Limb (tissue), 2 donors: Measurements from ENCODE around the gene GPS1.
"Not testable (repeated sequence)": the region's sequence is repeated elsewhere in the genome, so short reads cannot be mapped to it uniquely, and the experiment has no call there.

Experiments
- DNase-seq, 2 donors: peaks; one replicate each; pipeline ENCODE4 v3.0.0-alpha.2; 2016; ENCODE audit errors: extremely low spot score in 2 of 2

GPS1 gene

DNA sequence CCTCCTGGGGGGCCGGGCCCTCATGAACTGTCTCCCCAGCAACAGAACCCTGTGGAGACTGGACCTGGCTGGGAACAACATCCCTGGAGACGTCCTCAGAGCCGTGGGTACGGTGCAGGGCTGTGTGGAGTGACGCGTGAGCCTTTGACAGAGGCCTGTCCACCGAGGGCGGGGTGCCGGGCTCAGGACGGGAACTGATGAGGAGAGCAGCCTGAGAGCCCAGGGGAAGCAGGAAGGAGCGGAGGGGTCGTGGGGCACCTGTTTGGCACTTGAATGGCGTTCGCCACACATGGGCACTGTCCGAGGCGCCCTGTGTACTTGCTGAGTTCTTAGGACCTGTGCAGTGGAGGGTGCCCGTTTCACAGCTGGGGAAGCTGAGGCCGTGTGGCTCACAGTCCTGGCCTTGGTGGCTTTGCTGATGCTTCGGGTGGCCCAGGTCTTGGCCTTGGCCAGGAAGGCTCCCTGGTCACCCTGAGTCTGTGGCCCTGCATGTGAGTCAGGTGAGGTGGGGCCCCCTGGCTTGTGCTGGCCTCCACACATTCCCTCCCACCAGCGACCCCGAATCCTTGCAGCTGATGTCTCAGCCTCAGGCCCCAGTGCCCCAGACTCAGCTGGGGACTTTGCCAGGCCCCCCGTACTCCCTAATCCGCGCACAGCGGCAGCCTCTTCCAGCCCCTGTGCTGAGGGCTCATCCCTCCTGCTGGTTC, 26.1 kb upstream of the GPS1 start:
- DNase-seq, result no peak

DNA sequence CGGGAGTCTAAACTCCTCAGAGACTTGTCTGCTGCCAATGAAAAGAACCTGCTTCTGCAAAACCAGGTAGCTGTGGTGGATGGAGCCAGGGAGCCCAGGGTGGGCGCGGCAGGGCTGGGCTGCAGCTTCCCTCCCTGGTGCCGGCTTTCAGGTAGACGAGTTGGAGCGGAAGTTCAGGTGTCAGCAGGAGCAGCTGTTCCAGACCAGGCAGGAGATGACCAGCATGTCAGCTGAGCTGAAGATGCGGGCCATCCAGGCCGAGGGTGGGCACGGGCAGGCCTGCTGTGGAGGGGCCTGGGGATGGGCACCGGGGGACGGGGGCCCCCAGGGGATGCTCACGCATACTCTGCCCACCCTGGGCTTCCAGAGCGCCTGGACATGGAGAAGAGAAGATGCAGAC, 23.5 kb upstream of the GPS1 start:
- DNase-seq, result no peak

DNA sequence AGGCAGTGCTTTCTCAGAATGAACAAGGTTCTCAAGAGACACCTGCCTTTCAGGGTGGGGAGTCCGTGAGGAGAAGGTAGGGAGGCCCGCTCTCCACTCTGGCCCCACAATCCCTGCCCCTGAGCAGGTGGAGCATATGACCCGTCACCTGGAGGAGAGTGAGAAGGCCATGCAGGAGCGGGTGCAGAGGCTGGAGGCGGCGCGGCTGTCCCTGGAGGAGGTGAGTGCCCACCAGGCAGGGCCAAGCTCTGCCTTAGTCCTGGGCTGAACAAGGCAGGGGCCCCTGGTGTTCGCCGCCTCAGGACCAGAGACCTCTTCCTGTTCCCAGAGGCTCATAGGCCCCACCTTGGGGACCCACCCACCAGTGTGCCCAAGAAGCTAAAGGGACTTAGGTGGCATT, 22.7 kb upstream of the GPS1 start:
- DNase-seq, result no peak

DNA sequence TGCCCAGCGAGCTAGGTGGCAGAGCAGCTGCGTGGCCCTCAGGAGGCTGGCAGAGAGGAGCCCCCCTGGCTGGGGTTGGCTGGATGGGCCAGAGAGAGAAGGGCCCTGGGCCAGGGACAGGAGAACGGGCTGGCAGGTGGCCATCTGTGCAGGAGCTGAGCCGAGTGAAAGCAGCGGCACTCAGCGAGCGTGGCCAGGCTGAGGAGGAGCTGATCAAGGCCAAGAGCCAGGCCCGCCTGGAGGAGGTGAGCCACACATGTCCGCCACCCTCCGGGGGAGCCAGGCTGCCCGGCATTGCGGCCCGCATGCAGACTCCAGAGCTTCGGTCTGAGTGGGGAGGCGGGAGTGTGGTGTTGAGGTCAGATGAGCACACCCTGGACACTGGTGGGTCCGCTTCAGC, 22.3 kb upstream of the GPS1 start:
- no peak for DNase-seq

DNA sequence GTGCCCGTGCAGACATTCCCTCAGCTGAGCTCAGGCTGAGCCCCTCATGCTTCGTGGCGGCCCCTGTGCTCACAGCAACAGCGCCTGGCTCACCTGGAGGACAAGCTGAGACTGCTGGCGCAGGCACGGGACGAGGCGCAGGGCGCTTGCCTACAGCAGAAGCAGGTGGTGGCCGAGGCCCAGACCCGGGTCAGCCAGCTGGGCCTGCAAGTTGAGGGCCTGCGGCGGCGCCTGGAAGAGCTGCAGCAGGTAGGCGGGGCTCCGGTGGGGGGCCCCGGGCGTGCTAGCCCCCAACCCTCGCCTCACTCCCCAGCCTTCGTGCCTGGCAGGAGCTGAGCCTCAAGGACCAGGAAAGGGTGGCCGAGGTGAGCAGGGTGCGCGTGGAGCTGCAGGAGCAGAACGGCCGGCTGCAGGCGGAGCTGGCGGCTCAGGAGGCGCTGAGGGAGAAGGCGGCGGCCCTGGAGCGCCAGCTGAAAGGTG, 21.7 kb upstream of the GPS1 start:
- DNase-seq, result no peak

DNA sequence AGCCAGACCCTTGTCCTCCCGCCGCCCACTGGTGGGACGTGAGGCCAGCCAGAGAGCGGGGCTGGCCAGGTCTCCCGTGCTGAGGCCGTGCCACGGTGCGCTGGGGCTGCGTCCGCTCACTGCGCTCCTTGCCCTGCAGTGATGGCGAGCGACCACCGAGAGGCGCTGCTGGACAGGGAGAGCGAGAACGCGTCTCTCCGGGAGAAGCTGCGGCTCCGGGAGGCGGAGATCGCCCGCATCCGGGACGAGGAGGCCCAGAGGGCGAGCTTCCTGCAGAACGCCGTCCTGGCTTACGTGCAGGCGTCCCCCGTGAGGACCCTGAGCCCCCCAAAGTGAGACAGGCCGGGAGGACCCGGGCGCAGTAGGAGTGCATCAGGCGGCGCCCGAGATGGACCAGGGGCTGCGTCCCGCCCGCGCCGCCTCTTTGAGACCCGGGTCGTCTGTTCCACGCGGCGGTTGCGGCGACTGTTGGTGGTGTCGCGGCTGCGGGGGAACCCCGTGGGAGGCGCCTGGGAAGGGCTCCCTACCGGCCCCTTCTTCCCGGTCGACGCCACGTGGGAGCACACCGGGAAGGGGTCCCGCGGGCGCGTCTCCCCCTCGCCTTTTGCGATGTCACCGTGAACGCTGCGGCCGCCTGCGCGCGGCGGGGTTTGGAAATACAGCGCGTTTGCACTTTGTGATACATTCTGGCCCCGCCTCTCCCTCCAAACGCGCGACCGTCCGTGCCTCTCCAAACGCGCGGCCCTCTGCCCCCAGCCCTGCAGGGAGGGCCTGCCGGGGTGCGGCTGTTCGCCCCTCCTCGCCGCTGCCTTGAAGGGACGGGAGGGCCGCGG, 21.0 kb upstream of the GPS1 start:
- peak; percentile 72 to 90 for DNase-seq

DNA sequence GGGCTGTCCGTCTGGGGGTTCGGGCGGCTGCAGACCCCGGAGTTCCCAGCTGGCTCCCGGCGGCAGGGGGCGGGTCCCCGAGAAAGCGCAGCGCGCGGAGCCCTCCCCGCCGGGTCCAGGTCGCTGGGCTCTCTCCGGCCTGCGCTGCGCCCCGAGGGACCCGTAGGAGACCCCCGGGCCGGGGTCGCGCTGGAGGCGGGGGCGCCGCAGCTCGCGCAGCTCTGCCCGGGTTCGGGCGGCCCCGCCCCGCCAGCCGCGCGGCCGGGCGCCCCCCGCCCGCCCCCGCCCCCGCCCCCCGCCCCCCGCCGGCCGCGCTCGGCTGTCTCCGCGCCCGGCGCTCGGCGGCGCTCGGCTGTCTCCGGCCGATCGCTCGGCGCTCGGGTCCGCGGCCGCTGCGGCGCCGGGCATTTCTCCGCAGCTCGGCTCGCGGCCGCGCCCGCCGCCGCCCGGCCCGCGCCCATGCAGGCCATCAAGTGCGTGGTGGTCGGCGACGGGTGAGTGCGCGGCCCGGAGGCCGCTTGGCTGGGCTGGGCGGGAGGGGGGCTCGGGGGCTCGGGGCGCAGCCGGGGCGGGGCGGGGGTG, 20.3 kb upstream of the GPS1 start, which contains the start of gene RAC3:
Gene RAC3 (plus strand): TSS at position 376 of the 582 bp plus-strand sequence. CDS start 84 bp downstream, at position 460.
- DNase-seq, result peak in 1 of 2 donors; percentile 60

DNA sequence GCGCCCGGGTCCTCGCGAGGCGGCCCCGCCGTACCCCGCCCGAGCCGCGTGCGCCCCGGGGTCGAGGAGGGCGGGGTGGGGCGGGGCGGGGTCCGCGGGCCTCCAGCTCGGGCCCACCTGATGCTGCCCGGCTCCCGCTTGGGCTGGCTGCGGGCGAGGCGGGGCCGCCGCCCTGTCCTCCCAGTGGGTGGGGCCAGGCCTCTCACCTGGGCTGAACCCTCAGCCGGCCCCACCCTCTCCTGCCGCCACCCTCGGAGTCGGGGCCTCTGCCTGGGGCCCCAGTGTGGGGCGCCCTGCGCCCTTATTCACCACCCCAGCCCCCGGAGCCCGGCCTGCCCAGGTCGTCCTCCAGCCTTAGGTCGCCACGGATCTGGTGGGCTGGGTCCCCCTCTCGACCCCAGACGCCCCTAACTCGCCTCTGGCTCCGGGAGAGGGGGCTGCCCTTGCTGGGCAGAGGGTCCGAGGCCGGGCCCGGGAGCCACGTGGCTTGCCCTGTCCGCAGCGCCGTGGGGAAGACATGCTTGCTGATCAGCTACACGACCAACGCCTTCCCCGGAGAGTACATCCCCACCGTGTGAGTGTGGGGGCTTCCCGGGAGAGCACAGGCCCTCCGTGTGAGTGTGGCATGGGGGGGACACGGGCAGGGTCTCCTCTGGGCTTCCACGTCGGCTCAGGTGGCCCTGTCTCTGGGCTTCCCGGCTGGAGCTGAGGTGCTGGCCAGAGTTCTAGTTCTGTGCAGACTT, 19.6 kb upstream of the GPS1 start:
- peak in 1 of 2 donors; percentile 59 for DNase-seq

DNA sequence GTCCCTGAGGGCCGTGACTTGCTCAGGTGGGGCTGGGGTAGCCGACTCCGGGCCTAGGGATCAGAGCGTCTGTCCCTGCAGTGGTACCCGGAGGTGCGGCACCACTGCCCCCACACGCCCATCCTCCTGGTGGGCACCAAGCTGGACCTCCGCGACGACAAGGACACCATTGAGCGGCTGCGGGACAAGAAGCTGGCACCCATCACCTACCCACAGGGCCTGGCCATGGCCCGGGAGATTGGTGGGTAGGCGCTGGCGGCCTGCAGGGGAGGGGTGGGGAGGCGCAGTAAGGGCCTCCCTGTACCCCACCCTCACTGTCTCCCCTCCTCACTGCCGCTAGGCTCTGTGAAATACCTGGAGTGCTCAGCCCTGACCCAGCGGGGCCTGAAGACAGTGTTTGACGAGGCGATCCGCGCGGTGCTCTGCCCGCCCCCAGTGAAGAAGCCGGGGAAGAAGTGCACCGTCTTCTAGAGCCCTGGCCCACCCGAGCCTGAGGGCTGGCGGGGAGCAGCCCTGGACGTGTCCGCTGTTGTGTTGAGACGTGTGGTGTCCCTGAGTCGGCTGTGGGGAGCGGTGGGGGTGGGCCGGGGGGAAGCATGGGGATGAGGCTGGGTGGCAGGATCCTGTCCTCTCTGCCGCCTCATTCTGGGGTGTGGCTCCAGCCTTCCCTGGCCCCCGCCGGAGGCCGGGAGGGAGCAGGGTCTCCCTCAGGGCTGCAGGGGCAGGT, 18.2 kb upstream of the GPS1 start:
- DNase-seq, result no peak

DNA sequence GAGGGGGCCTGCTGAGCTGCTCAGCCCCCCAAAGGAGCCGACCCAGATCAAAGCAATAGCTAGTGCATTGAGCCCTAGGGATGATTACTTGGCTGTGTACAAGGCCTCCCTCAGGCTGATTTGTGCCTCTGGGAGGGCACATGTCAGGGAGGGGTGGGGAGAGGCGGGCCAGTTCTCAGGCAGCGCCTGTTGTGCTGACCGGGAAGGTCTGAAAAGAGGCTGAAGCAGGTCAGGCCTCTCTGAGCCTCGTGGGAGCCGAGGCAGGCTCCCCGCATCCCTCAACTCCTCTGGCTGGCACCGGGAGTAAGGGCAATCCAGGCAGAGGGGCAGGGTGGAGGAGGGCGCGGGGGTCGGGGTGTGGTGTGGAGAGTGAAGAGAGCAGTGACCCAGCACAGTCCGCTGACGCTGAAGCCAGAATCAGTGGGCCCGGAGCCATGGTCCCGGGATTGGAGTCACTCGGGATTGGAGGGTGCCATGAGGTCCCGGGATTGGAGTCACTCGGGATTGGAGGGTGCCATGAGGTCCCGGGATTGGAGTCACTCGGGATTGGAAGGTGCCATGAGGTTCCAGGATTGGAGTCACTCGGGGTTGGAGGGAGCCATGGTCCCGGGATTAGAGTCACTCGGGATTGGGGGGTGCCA, 17.2 kb upstream of the GPS1 start:
- no peak for DNase-seq

DNA sequence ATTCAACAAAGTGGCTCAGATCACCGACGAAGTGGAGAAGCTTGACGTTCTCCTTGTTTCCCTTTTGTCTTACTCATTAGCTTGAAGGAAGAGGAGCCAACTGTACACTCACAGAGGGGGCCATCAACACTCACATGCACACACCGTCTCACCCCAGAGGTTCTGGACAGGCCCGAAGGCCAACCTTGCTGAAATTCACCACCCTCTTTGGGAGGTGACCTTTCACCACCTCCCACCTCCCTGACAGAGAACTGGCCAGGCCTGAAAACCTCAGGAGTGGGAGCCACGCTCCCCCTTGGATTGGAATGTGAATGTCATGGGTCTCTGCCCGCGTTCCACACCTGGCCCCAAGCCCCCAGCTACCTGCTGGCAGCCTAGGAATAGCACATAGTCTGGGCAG, 16.2 kb upstream of the GPS1 start:
- no peak for DNase-seq

DNA sequence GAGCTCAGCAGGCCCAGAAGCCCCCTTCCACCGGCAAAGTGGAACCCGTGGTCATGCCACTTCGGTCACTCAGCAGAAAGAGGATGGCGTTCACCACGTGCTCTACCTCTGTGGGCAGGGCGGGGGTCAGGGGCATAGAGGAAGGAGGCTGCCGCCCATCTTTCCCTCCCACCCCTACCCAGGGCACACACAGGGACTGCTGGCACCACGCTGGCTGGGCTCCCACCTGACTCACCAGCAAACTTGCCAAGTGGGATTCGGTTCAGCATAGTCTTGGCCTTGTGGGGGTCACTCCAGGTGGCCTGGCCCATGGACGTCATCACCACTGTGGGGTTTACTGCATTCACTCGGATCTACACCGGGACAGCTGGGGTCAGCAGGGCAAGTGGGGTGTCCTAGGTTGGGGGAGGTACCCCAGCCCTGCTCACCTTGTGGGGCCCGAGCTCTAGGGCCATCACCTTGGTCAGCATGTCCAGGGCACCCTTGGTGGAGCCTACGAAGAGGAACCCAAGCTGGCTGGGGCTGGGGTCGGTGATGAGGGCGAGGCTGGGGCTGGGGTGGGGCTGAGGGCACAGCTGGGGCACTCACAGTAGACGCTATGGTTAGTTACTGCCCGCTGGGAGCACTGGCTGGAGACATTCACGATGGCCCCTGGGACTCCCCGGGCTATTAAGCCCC, 15.6 kb upstream of the GPS1 start:
- no peak for DNase-seq

DNA sequence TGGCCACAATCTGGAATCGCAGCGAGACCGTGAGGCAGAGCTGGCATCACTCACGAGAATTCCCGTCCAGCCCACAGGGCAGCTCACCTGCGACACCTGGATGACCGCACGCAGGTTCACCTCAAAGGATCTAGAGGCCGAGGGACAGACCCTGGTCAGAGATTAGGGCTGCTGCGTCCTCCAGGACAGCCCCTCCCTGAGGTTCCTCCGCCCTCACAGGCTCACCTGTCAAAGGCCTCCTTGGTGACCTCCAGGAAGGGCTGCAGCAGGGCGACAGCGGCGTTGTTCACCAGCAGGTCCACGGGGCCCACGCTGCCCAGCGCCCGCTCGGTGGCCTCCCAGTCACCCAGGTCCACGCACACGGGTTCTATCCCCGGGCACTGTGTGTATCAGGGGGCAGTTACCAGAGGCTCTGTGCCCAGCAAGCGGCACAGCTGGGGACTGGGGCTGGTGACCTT, 15.0 kb upstream of the GPS1 start:
- no peak for DNase-seq

DNA sequence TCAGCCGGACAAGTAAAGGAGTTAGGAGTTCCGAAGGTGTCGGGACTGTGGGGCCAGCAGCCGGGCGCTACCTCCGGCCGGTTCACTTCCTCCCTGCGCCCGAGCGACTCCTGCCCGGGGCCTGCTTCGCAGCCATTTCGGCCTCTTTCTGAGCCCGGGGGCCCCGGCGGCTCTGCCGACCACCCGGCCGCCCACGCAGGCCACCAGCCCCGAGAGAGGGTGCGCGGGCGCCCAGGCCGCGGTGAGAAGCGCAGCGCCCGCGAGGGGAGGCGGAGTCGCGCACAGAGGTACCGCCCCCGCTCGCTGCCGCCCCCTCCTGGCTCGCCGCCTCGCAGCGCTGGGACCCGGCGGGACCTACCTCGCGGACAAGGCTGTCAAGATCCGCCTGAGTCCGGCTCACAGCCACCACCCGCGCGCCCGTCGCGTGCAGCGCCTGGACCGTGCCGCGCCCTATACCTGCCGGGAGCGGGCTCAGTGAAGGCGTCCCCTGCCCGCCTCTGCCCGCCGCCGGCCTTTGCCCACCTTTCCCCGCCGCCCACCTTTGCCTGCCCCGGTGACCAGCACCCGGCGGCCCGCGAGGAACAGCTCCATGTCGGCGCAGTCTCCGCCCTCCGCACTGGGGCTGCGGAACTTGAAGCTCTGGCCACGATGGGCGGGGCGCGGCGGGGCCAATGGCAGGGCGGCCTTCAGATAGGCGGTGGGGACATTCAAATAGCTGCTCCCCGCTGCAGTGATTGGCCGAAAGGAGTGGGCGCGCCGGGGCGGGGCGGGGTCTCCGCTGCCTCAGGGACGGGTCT, 14.4 kb upstream of the GPS1 start, which contains the start of gene DCXR:
Gene DCXR (minus strand): TSS at position 606 of the 797 bp plus-strand sequence. CDS start 15 bp downstream, at position 591.
- peak; percentile 93 to 96 for DNase-seq

DNA sequence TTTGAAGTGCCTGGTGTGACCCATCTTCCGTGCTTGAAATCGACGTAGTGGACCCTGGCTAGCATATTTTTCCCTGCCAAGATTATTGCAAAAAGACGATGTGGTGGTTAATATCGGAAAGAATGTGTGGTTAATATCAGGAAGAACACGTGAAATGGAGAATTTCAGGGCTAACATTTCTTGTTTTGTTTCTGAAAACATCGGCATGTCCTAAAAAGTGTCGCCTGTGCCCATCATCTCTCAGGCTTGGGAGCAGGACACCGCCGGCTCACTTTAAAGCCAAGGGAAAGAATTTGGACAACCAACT, 13.9 kb upstream of the GPS1 start:
- DNase-seq, result no peak

DNA sequence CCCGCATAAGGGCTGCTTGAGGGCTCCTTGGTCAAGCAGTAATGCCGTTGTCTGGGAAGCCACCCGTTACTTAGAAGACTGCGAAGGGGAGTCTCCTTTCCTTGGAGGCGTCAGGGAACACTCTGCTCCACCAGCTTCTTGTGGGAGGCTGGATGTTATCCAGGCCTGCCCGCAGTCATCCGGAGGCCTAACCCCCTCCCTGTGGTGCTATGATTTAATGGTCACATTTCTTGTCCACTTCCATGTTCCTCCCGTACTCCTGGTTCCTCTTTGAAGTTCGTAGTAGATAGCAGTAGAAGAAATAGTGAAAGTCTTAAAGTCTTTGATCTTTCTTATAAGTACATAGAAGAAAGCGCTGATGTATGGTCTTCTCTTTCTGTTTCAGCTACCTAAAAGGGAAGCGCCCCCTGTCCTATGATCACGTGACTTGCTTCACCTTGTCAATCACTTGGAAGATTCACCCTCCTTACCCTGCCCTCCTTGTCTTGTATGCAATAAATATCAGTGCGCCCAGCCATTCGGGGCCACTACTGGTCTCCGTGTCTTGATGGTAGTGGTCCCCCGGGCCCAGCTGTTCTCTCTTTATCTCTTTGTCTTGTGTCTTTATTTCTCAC, 12.8 kb upstream of the GPS1 start:
- DNase-seq, result not testable (repeated sequence)

DNA sequence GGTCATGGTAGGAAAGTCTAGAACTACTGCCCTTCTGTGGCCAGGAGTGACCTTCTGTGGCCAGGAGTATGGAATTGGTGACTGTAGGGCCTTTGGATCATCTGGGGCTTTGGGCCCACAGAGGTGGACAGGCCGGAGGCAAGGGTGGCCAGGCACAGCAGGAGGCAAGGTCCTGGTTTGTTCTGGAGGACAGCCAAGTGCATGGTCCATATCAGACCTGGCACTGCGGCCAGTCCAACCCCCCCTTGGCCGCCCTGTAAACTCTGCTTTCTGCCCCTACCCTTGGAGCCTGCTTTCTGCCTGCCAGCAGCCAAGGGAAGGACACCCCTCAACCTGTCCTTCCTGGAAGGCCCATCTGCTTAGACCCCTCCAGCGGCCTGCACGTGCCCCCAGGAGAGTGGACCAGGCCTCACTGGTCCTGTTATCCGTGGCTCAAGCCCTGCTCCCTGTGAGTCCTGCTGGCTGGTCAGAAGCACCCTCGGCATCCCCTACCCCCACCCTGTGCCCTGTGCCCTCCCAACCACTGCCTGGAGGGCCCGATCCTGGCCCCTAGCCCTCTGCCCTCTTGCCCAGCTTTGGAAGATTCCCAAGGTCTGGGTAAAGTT, 11.9 kb upstream of the GPS1 start:
- no peak for DNase-seq
